GM21576 (cell line): ENCODE measurements around the gene TBC1D3I.
"Not testable (repeated sequence)": the region's sequence is repeated elsewhere in the genome, so short reads cannot be mapped to it uniquely, and the experiment has no call there.

Source experiments
- ATAC-seq: cut with Tn5 transposase; IDR thresholded peaks from one replicate; pipeline ENCODE4 v1.9.1; 2021; ENCODE audit warnings: mild to moderate bottlenecking, moderate library complexity; ENCODE audit not compliant: unreplicated experiment

The TBC1D3I gene

DNA sequence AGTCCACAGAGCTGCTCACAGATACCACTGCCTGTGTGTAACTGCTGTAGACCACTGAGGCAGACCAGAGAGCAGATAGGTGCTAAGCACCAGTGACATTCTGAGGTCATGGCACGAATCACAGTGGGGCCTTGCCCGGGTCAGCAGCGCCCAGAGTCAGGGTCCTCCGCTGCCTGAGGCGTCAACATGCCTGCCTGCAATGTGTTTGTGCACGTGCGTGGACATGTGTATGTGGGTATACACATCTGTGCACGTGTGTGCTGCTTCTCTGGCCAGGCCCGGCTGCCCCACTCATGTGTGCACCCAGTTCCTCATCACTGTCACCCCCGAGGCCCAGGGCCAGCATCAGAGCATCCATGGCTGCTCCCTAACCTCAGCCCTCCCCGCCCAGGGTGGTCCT lies at the start of gene TBC1D3I:
TSS of gene TBC1D3I (minus strand) at position 101 of the 400 bp plus-strand sequence. CDS start 1,585 bp downstream, outside the sequence.
- not testable (repeated sequence) for ATAC-seq

DNA sequence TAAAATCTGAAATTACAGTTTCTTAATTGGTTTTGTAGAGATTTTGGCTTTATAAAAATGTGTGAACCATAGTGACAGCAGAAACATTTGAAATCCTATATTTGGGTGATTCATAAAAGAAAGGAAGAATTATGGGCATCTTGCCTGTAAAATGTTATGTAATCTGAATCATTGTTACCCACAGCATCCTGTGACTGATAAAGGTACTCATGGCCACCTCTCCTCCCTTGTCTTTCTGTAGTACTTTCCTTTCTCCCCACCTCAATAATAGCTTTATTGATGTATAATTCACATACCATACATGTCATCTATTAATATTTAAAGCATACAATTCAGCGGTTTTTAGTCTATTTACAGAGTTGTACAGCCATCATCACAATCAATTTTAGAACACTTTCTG lies 30.8 kb upstream of the TBC1D3I start:
- ATAC-seq, result not testable (repeated sequence)

DNA sequence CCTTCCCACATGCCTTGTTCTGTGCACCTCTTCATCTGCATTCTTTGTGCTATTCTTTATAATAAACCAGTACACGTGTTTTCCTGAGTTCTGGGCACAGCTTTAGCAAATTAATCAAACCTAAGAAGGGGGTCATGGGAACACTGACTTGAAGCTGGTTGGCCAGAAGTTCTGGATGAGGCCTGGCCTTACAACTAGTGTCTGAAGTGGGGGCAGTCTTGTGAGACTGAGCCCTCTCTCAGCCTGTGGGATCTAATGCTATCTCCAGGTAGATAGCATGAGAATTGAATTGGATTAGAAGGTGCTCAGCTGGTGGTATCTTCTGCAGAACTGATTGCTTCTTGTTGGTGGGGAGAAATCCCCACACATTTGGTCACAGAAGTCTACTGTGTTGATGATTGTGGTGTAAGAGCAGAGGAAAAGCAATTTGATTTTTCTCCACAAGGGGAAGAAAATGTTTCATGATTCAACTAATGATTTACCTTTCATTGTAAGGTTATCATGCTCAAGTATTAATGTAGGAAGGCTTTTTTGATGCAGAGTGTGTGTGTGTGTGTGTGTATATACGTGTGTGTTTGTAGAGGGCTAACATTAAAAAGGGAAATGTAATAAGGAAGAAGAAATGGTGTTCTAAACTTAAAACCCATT lies 25.7 kb upstream of the TBC1D3I start:
- ATAC-seq, result not testable (repeated sequence)

DNA sequence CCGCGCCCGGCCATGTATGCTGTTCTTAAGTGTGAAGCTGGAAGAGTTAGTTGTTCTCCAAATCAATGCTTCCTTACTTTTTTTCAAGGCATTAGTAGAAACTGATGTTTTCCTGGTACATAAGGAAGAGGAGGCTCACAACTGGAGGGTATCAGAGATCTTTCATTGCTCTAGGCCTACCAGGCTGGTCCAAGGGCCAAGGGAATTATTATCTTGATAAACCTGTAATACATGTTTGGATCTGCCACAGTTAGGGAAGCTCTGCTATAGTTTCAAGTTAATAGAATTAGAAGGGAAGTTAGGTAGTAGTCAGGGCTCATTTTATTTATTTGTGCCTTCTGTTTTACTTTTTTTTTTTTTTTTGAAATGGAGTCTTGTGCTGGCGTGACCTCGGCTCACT lies 19.8 kb upstream of the TBC1D3I start:
- not testable (repeated sequence) for ATAC-seq

DNA sequence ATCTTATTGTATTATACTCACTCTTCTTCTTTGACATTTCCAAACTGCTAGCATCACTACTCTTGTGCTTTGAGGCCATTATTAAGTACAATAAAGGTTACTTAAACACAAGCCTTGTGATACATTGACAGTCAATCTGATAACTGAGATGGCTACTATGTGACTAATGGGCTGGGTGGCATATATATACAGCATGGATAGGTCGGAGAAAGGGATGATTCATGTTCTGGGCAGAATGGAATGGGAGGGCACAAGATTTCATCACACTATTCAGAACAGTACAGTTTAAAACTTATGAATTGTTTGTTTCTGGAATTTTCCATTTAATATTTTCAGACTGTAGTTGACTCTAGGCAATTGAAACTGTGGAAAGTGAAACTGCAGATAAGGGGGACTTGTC lies 18.9 kb upstream of the TBC1D3I start:
- not testable (repeated sequence) for ATAC-seq

DNA sequence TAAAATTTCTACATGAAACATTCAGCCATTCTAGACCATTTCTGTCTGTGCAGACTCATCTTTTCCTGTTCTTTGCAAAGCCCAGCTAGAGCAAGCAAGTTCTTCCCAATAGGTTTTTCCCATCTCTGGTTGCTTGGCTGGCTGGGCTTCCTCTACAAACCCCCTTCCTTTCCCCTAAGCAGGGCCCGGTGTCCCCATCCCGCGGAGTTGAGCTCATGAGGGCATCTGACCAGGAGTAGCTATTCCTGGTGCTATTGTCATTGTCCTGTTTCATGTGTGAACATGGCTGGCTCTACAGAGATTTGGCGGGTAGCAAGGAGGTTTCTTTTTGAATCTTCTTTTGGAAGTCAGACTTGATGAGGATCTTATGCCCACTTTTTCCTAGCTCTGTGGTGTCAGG lies 22.3 kb downstream of the TBC1D3I start:
- ATAC-seq, result not testable (repeated sequence)

DNA sequence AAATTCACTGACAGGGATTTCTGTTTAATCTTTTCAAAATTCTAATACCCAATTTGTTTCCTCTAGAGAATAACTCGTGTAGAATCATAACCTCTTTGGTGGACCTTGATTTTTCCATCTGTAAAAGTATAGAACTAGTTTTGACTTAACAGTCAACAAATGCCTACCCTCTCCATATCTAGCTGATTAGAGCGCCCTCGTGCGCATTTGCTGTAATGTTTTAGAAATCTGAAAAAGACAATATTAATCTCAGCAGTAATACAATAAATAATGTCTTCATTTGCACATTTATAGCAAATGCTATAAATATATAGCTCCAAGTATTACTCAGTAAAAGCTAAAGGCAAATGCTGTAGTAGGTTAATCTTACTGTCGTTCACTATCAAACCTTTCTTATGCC lies 34.7 kb downstream of the TBC1D3I start:
- ATAC-seq, result not testable (repeated sequence)

DNA sequence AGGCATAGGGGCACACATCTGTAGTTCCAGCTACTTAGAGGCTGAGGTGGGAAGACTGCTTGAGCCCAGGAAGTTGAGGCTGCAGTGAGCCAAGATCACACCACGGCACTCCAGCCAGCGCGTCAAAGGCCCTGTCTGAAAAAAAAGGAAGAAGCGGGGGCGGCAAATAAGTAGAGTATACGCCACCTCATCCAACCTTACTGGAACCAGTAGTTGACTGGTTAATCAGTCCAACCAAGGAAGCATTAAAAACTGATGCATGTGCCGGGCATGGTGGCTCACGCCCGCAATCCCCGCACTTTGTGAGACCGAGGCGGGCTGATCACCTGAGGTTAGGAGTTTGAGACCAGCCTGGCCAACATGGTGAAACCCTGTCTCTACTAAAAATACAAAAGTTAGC lies 41.4 kb downstream of the TBC1D3I start:
- not testable (repeated sequence) for ATAC-seq

DNA sequence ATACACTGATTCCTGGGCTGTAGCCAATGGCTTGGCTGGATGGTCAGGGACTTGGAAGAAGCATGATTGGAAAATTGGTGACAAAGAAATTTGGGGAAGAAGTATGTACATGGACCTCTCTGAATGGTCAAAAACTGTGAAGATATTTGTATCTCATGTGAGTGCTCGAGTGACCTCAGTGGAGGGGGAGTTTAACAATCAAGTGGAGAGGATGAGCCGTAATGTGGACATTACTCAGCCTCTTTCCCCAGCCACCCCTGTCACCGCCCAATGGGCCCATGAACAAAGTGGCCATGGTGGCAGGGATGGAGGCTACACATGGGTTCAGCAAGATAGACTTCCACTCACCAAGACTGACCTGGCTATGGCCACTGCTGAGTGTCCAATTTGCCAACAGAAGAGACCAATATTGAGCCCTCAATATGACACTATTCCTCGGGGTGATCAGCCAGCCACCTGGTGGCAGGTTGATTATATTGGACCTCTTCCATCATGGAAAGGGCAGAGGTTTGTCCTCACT lies 42.7 kb downstream of the TBC1D3I start:
- not testable (repeated sequence) for ATAC-seq

DNA sequence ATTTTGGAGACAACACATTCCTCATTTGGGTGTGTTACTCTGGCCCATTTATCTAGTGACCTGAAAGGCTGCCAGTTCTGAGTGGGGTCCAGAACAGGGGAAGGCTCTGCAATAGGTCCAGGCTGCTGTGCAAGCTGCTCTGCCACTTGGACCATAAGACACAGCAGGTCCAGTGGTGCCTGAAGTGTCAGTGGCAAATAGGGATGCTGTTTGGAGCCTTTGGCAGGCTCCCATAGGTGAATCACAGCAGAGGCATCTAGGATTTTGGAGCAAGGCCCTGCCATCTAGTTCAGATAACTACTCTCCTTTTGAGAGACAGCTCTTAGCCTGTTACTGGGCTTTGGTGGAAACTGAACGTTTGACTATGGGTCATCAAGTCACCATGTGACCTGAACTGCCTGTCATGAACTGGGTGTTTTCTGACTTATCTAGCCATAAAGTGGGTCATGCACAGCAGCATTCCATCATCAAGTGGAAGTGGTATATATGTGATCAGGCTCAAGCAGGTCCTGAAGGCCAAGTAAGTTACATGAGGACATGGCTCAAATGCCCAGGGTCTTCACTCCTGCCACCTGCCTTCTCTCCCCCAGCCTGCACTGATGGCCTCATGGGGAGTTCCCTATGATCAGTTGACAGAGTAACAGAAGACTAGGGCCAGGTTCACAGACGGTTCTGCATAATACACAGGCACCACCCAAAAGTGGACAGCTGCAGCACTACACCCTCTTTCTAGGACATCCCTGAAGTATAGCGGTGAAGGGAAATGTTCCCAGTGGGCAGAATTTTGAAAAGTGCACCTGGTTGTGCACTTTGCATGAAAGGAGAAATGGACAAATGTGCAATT lies 43.4 kb downstream of the TBC1D3I start:
- ATAC-seq, result not testable (repeated sequence)

DNA sequence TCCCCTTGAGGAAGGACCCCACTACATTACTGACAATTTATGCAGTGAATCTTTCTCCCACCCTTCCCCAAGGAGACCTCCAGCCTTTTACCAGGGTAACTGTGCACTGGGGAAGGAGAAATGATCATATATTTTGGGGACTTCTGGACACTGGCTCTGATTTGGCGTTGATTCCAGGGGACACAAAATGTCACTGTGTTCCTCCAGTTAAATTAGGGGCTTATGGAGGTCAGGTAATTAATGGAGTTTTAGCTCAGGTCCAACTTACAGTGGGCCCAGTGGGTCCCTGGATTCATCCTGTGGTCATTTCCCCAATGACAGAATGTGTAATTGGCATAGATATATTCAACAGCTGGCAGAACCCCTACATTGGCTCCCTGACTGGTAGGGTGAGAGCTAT lies 44.8 kb downstream of the TBC1D3I start:
- not testable (repeated sequence) for ATAC-seq

DNA sequence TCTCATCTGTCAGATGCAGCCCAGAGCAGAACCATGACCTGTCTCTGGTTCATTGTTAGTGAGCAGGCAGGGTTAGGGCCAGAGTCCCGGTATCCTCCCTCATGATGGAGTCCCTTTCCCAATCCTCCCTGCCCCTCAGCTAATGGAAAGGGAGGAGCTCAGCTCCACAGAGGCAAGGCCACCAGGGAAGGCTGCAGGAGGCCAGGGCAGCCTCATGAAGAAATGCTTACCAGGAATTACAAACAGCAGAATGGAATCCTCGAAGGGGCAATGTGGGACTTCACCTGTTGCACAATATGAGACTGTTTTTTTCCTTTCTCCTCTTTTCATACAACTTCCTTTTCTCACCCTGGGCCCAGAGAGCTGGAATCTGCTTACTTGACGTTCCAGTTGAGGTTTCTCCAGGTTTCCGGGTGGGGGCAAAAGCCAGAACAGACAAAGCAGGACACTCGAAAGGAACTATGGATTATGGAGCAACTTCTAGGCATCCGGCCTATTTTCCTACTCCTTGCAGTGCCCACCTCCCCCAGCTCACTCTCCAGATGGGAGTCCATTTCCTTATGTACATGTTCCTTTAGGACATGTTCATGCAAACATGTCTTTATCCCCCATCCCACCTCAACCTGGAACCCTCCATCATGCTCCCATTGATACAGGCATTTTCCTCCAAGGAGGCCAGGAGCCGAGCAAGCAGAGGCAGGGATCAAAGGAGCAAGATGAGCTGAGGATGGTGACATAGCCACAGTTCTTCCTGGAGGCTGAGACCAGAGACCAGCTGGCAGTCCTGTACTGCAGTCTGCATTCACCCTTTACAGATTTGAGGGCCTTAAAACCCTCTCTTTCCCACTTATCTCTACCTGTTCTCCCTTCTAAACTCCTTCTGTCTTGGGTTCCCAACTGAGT lies 48.7 kb downstream of the TBC1D3I start:
- not testable (repeated sequence) for ATAC-seq

DNA sequence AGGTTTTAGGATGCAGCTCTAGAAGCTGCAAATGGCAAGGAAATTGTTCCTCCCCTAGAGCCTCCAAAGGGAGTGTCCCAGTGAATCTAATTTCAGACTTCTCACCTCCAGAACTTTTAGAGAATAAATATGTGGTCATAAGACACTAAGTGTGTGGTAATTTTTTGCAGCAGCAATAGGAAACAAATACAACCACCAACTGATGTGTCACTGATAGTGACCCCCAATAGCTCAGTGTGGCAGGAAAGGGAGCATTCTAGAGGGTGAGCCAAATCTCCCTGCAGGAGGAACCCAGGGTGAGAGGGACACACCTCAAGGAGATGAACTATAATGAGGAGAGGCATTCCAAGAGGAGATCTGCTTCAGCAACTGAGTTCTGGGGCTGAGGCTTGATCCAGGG lies 49.5 kb downstream of the TBC1D3I start:
- ATAC-seq, result no peak

DNA sequence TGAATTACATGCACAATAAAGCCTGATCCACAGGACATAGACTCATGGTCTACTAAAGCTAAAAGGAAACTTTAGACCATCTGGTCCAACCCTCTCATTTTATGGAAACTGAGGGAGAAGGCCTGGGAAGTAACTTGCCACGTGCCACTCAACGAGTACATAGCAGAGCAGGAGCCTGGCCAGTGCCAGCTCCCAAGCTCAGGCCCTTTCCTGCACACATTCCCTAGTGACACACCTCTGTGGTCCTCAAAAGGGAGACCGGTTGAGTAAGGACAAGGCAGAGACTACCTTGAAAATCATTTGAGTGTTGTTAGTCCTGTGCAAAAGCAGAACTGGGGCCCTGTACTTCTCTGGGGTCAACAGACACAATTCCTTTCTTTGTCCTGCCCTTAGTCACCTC lies 50.7 kb downstream of the TBC1D3I start:
- ATAC-seq, result no peak

DNA sequence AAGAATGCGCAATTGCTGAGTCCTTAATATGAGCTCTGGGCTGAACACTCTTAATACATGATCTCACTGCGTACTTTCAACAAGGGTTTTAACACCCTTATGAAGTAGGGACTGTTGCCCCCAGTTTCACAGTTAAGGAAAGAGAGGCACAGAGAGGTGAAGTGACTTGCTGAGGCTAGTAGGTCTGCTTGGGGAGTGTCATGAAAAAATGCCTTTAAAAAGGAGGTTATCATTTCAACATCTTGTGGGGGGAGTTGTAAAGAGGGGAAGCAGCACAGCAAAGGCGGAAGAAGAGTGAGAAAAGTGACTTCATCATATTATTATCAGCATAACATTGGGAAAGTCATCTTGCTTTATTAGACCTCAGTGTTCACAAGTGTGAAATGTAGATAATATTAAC lies 51.4 kb downstream of the TBC1D3I start:
- ATAC-seq, result no peak

DNA sequence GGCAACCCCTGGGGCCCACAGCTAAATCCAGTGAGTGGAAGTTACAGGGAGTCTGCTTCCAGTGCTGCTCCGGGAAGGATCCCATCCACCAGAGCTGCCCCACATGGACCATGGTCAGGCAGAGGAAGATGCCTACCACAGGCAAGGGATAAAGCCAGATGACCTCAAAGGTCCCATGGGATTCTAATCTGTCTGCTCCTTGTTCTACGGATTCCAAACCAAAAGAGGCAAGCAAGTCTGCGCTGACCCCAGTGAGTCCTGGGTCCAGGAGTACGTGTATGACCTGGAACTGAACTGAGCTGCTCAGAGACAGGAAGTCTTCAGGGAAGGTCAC lies 52.1 kb downstream of the TBC1D3I start:
- no peak for ATAC-seq

DNA sequence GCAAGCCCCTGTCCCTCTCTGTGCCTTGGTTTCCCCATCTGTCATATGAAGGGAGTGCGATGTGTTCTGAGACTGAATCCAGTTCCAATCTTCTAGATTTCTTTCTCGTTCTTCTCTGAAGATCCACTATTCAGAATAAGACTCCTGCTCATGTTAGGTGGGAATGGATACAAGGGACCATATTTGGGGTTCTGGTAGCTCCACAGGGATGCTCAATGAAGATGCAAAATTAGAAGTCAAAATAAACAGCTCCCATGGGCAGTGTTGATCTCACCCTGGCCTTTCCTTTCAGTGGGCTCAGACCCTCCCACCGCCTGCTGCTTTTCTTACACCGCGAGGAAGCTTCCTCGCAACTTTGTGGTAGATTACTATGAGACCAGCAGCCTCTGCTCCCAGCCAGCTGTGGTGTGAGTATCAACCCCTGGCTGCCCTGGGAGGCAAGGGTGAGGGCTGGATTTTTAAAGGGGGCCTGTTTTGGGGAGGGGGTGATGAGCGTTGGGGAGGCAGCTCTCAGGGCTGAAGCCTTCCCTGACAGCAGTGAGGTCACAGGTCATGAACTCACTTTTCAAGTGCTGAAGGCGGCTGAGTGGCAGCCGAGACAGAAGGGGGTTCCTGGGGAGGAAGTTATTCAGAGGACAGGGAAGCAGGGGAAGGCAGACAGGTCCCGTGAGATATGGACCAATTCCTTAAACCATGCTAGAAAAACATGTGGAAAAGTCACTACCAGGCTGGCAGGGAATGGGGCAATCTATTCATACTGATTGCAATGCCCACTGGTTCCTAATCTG lies 52.7 kb downstream of the TBC1D3I start:
- ATAC-seq, result not testable (repeated sequence)

DNA sequence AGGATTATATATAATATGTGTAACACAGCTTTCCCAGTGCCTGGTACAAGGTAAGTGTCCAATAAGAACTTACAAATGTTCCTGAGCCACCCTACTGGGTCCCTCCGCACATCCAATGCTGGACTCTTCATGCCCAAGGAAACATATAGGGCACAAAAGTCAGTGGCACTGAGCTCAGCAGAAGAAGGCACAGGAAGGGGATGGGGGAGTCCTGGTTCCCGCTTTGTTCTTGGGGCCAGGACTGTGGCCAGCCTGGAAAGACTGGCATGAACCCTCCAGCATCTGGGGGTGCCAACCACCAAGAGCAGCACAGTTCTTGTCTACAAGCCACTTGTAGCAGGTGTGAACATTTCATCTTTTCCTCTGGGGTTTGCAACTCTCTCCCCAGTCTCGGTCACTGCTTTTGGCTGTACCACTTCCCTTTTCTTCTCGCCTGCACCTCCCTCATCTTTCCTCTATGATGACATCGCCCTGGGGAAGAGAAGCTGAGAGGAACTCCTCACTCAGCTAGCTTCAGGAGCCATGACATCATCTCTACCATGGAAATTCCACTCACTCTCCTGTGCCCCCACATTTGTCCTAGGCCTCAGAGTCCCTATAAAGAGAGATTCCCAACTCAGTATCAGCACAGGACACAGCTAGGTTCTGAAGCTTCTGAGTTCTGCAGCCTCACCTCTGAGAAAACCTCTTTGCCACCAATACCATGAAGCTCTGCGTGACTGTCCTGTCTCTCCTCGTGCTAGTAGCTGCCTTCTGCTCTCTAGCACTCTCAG lies 53.7 kb downstream of the TBC1D3I start, which contains the start of gene CCL4L2:
TSS of gene CCL4L2 (plus strand) at position 625 of the 773 bp plus-strand sequence.
- peak; percentile 66 for ATAC-seq

DNA sequence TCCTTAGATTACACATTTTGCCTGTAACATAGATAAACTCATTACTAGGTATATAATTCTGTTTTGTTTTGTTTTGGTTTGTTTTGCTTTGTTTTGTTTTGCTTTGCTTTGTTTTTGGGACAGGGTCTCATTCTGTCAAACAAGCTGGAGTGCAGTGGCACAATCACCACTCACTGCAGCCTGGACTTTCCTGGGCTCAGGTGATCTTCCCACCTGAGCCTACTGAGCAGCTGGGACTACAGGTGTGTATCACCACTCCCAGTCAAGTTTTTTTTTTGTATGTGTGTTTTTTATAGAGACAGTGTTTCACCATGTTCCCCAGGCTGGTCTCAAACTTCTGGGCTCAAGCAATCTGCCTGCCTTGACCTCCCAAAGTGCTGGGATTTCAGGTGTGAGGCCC lies 54.8 kb downstream of the TBC1D3I start:
- no peak for ATAC-seq
